Measurements from ENCODE around the gene FAM81A.

DNA sequence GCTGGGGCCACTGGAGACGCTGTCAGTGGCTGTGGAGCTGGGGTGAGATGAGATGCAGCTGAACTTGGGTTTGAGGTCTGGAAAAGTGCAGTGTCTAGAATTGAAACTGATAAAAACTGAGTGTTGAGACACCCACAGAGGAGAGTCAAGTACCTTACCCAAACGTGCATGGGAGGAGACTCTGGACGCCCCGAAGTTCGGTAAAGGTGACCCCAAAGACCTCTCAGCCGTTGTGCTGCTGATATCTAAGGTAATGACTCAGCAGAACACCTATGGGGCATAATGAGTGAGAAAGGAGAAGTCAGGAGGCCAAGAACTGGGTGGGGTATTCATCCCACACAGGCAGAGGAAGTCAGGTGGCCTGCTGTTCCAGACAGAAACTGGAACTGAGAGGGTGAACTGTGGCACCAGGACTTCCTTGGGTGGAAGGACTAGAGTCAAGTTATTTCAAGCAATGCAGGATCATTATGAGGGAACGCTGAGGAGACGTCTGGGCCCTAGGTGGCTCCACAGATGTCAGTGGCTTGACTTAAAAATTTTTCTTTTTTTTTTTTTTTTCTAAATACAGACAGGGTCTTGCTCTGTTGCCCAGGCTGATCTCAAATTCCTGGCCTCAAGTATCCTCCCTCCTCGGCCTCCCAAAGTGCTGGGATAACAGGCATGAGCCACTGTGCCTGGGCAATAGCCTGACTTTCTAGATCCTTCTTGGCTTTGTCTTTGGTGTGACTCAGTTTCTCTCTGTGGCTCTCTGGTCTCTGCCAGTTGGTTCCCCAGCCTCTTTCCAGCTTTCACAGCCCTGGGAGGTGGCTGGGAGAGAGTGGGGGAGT, 105.9 kb downstream of the FAM81A start:
- TF ChIP-seq, protein P1, sequence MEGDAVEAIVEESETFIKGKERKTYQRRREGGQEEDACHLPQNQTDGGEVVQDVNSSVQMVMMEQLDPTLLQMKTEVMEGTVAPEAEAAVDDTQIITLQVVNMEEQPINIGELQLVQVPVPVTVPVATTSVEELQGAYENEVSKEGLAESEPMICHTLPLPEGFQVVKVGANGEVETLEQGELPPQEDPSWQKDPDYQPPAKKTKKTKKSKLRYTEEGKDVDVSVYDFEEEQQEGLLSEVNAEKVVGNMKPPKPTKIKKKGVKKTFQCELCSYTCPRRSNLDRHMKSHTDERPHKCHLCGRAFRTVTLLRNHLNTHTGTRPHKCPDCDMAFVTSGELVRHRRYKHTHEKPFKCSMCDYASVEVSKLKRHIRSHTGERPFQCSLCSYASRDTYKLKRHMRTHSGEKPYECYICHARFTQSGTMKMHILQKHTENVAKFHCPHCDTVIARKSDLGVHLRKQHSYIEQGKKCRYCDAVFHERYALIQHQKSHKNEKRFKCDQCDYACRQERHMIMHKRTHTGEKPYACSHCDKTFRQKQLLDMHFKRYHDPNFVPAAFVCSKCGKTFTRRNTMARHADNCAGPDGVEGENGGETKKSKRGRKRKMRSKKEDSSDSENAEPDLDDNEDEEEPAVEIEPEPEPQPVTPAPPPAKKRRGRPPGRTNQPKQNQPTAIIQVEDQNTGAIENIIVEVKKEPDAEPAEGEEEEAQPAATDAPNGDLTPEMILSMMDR (IDR thresholded peaks at IDR 0.05), result no peak
- no peak for TF ChIP-seq EZH2phosphoT487 (IDR thresholded peaks at IDR 0.05)
